ENCODE data around the gene PPP1R14C. TPM values are rescaled to one million over a fixed set of nuclear protein-coding genes. Genes with fewer than 3 reads are reported as not detected.

Gene PPP1R14C
- total and polyA plus RNA-seq, 8 donors, result 0.09 to 7.3 (median 0.74) TPM

DNA sequence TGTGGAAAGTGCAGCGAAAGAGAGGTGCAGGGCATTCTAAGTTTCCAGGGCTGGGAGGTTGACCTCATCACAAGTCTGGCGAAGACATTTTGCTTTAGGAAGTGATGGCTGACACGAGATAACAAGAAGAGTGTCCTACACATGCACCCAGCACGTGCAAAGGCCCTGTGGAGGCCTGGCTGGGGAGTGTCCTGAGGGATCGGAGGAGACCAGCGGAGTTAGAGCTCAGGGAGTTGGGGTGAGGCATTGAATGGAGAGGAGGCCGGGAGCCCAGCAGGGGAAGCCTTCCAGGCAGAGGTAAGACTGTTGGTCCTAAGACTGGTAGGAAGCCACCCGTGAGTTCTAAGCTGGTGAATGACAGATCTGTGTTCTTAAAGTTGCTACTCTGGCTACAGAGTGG is 58.4 kb downstream of the PPP1R14C start:
- WGBS, 2 donors, result 88 to 91% methylated on average over 8 of the region's 8 CpGs
- H3K9me3 ChIP-seq, result no peaks in the 10 kb centered on the region
- no peaks in the 10 kb centered on the region for H3K27me3 ChIP-seq
- H3K27ac ChIP-seq, result no peak overlapping the region
- FAIRE-seq, result no peak
- ATAC-seq, result no peak
- H3K4me1 ChIP-seq, result no peaks in the 10 kb centered on the region
- H3K4me3 ChIP-seq, result no peak overlapping the region
- intact Hi-C loops (cut with DNase I), result no loop called here
- TF ChIP-seq, protein P1, sequence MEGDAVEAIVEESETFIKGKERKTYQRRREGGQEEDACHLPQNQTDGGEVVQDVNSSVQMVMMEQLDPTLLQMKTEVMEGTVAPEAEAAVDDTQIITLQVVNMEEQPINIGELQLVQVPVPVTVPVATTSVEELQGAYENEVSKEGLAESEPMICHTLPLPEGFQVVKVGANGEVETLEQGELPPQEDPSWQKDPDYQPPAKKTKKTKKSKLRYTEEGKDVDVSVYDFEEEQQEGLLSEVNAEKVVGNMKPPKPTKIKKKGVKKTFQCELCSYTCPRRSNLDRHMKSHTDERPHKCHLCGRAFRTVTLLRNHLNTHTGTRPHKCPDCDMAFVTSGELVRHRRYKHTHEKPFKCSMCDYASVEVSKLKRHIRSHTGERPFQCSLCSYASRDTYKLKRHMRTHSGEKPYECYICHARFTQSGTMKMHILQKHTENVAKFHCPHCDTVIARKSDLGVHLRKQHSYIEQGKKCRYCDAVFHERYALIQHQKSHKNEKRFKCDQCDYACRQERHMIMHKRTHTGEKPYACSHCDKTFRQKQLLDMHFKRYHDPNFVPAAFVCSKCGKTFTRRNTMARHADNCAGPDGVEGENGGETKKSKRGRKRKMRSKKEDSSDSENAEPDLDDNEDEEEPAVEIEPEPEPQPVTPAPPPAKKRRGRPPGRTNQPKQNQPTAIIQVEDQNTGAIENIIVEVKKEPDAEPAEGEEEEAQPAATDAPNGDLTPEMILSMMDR (IDR thresholded peaks at IDR 0.05), result no peak
- no peak for DNase-seq
- no peaks in the 10 kb centered on the region for H3K36me3 ChIP-seq

GRCh38 chr6:150201772-150202329 is 59.0 kb downstream of the PPP1R14C start:
- WGBS, 2 donors, result 66 to 70% methylated on average over 9 of the region's 9 CpGs
- H3K4me1 ChIP-seq, result no peaks in the 10 kb centered on the region
- intact Hi-C loops (cut with DNase I), result no loop called here
- ATAC-seq, result peak in 1 of 4 donors; percentile 22
- TF ChIP-seq, protein P1 (IDR thresholded peaks at IDR 0.05), result no peak
- no peak for FAIRE-seq
- H3K36me3 ChIP-seq, result no peaks in the 10 kb centered on the region
- DNase-seq, result no peak
- no peaks in the 10 kb centered on the region for H3K27me3 ChIP-seq
- H3K4me3 ChIP-seq, result no peak overlapping the region
- H3K9me3 ChIP-seq, result no peaks in the 10 kb centered on the region
- no peak overlapping the region for H3K27ac ChIP-seq

GRCh38 chr6:150202404-150202803 is 59.6 kb downstream of the PPP1R14C start:
- TF ChIP-seq, protein P1 (IDR thresholded peaks at IDR 0.05), result no peak
- no peaks in the 10 kb centered on the region for H3K4me1 ChIP-seq
- H3K27me3 ChIP-seq, result no peaks in the 10 kb centered on the region
- no peak overlapping the region for H3K27ac ChIP-seq
- ATAC-seq, result peak in 3 of 4 donors; percentile 18 to 49 (median 43)
- H3K4me3 ChIP-seq, result no peak overlapping the region
- no peak for FAIRE-seq
- no peaks in the 10 kb centered on the region for H3K9me3 ChIP-seq
- DNase-seq, result no peak
- intact Hi-C loops (cut with DNase I), result no loop called here
- WGBS, 2 donors, result 84 to 89% methylated on average over 8 of the region's 8 CpGs
- H3K36me3 ChIP-seq, result no peaks in the 10 kb centered on the region

DNA sequence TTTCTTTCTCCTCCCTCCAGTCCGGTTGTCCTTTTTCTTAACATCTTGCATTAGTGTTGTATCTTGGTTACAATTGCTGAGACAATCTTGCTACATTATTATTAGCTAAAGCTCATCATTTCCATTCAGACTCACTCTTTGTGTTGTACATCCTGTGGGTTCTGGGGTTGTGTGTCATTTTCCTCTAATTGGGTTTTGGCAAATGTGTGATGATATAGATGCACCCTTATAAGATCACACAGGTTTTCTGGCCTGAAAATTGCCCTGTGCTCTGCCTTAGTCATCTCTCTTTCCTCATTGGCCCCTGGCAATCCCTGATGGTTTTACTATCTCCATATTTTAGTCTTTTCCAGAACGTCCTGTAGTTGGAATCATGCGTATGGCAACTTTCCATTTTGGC is 60.1 kb downstream of the PPP1R14C start:
- ATAC-seq, result no peak
- WGBS, 2 donors, result 80 to 81% methylated on average over 3 of the region's 3 CpGs
- no peak for FAIRE-seq
- no peak for DNase-seq
- Histone ChIP-seq H3K9me3 (no peaks in the 10 kb centered on the region), H3K27me3 (no peaks in the 10 kb centered on the region), H3K27ac (no peak overlapping the region), H3K36me3 (no peaks in the 10 kb centered on the region), H3K4me3 (no peak overlapping the region), H3K4me1 (no peaks in the 10 kb centered on the region)
- intact Hi-C loops (cut with DNase I), result no loop called here
- TF ChIP-seq, protein P1 (IDR thresholded peaks at IDR 0.05), result no peak

- H3K4me1 ChIP-seq, result no peaks in the 10 kb centered on the region
- no peak overlapping the region for H3K4me3 ChIP-seq
- H3K36me3 ChIP-seq, result no peaks in the 10 kb centered on the region
- no peak overlapping the region for H3K27ac ChIP-seq
- no peak for DNase-seq
- H3K27me3 ChIP-seq, result no peaks in the 10 kb centered on the region
- intact Hi-C loops (cut with DNase I), result no loop called here
- TF ChIP-seq, protein P1 (IDR thresholded peaks at IDR 0.05), result no peak
- no peaks in the 10 kb centered on the region for H3K9me3 ChIP-seq
- 94 to 96% methylated on average over 12 of the region's 12 CpGs for WGBS, 2 donors
- FAIRE-seq, result no peak
- no peak for ATAC-seq
Measured at GRCh38 chr6:150203378-150203777, 60.5 kb downstream of the PPP1R14C start.
